HG02798 (cell line): ENCODE data around the gene DIO3.

Experiments used
- ATAC-seq: cut with Tn5 transposase; IDR thresholded peaks from one replicate; pipeline ENCODE4 v1.9.1; 2021; ENCODE audit warnings: mild to moderate bottlenecking; ENCODE audit not compliant: unreplicated experiment, poor library complexity

Gene DIO3

GRCh38 chr14:101561145-101561896, at the start of gene DIO3:
DIO3 (plus strand) TSS chr14:101561495.
- no peak for ATAC-seq

DNA sequence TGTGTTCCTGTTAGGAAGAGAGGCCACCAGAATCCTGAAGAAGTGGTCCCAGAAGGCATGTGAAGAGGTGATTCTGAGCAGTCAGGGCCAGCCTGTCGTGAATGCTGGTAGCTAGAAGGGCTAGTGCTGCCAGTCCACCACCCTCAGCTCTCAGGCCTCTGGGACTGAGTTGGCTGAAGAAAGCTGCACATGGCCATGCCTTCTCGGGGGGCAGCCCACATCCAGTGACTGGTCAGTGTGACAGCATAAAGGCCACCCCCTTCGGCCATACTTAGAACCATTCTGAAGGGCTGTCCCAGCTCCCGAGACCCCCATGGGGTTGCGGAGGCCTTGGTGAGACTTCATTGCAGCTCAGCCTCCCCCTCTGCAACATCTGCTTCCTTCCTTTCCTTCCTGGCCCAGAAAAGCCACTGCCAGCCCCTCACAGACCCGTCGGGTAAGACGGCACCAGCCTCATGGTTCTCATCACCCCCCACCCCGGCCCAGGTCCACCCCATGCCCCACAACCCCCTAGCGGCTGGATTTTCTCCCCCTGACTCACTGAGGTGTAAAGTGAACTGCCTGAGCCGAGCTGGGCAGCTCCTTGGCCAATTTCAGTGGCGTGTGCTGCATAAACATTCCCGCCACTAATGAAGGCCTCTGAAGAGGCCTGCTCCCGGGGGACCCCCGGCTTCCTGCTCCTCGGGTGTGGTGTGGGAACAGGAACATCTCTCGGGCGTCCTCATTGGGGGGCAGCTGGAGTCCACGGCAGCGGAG, 49.5 kb upstream of the DIO3 start:
- no peak for ATAC-seq

DNA sequence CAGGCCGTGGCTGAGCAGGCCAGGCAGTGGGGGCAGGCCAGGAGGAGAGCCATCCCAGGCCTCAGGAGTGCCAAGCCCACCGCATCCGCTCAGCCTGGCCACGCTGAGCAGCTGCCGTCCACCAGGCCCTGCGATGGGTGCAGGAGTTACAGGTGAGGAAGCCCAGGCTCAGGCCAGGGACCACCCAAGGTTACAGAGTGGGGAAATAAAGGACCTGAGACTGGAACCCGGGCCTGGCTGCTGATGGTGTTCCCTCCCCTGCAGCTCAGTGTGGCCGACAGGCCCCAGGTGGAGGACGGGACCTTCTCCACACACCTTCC, 49.0 kb upstream of the DIO3 start:
- ATAC-seq = no peak

- ATAC-seq = no peak
These were observed 47.2 kb upstream of the DIO3 start for GRCh38 chr14:101514136-101514535.

- ATAC-seq = no peak
These were observed 44.9 kb upstream of the DIO3 start for GRCh38 chr14:101516401-101516800.

DNA sequence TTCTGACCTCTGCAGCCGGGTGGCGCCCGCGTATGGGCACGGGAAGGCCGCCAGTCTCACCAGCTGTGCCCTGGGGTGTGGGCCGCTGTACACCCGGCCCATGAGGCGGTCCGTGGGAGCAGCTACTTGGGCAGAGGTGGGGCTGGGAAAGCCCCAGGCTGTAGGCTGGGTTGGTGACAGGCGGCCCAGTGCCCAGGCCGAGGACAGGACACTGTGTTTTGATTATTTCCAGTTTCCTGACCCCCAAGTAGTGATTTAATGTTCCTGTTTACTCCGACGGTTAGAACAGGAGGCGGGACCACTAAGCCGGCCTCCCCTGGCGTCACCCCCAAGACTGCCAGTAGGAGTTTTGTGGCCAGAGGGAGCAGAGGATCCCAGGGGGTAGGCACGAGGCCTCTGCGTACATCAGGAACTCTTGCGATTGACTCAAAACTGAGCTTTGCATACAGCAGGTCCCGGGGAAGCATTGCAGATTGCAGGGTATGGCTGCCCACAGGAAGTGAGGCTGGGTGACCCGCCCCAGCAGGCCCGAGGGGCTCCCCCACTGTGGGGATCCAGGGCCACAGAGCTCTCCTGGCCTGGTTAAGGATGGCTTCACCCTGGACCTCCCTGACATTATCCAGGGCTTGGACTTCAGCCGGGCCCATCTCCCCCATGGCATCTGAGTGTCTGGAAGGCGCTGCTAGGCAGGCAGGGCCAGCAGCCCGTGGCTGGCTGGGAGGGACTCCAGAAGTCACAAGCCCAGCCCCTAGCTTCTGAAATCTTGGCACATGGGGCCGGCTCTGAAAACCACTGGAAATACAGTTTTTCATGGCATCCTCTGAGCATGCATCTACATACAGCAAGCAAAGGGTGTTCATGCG, 42.5 kb upstream of the DIO3 start:
- ATAC-seq = no peak

- no peak for ATAC-seq
These were observed 40.4 kb upstream of the DIO3 start for GRCh38 chr14:101520621-101521472.

DNA sequence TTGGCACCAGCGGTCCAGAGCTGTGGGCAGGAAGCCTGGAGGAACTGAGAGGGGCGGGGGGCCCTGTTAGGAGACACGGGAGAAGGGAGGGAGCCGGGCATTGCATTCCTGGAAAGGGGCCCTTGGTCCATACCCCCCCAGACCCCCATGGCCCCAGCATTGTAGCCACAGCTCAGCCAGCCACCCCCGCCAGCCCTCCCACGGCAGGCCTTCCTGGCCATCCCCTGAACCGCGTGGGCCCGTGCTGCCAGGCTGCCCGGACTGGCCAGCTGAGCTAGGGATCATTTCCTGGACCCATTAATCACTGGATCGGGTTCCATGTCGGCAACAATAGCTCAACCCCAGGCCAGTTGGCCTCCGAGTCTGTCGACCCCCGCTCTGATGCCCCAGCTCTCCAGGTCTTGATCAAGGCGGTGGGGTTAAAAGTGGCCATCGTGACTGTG, 39.8 kb upstream of the DIO3 start:
- no peak for ATAC-seq

DNA sequence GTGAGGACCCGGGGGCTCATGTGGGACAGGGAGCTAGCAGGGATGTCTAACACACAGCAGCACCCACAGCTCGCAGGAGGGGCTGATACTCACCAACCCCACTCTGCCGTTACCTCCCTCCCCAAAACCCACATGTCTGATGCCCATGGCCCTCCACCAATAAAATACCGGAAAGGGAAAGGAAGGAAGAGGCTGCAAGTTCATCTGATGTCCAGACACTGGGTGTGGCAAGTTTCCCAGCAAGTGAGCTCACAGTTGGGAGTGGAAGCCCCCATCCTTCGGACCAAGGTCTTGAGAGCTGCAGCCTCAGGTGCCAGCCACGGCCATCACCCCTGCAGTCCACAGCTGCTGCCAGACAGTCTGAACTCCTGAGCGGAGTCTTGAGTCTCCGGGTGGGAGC, 39.3 kb upstream of the DIO3 start:
- ATAC-seq = no peak

DNA sequence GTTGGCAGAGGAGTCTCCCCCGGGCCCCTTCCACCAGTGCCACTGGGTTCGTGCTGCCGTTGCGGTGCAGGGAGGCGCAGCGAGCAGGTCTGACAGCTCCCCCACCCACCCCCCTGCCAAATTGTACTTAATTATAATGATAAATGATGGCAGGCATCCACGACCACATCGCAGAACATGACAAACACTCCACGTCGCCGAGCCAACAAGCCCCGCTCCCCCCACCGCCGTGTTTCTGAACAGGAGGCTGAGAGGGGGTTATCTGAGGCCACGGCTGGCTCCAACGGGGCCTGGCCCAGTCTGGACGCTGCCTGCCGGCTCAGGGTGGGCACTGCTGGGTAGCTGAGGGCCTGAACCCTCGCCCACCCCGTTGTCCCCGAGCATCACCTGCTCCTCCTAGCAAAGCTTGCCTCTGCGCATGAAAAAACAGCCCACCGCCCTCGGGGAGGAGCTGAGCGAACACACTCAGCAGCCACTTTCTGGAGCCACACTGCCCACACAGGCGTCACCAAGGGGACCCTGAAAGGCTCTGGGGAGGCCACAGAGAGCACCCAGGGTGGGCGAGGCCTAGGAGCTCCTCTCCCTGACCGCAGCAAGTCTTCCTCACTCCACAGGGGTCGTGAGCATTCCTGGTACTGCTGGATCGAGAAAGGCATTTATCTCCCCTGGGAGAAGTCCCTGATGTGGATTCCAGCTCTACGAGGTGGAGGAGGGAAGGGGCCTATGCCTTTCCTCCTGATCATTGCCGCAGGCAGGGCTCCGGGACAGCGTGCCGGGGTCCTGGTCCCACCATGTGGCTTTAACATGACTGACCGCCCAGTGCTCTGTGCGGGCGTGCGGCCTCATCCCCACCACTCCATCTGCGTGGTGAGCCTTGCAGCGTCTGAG, 35.4 kb upstream of the DIO3 start:
- ATAC-seq = no peak

GRCh38 chr14:101527987-101528386, 33.3 kb upstream of the DIO3 start:
- ATAC-seq = no peak

GRCh38 chr14:101529079-101529478, 32.2 kb upstream of the DIO3 start:
- ATAC-seq = no peak

DNA sequence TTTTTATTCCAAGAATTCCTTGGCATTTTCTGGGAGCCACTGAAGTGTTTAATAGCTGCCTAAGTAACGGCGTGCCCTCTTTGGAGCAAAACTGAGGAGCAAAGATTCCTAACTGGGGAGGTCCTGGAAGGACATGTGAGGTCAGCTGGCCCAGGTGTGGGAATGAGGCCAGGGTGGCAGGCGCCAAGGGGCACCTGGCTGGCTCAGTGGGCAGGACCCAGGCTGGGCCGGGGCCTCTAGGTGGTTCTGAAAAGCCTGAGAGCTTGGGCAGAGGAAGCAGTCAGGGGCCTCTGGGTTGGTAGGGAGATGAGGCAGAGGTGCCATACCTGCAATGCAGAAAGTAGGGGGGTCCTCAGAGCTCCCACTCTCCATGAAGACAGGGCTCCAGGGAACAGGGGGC, 27.1 kb upstream of the DIO3 start:
- no peak for ATAC-seq

DNA sequence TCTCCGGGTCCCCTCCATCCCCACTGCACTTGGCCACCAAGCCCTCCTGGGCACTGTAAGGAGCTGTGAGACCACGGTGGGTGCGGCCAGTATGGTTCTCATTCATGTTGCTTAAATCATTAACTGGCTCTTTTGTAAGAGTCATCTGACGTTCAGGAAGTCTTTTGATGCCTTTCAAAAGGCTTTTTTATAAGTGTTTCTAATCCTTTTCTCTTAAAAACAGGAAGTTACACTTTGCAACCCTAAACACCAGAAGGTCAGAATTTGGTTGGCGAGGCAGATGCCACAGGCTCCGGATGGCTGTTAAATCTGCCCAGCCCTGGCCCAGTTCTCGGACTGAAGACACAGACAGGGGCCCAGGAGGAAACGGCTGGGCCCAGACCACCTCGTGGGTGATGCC, 26.1 kb upstream of the DIO3 start:
- ATAC-seq = no peak

DNA sequence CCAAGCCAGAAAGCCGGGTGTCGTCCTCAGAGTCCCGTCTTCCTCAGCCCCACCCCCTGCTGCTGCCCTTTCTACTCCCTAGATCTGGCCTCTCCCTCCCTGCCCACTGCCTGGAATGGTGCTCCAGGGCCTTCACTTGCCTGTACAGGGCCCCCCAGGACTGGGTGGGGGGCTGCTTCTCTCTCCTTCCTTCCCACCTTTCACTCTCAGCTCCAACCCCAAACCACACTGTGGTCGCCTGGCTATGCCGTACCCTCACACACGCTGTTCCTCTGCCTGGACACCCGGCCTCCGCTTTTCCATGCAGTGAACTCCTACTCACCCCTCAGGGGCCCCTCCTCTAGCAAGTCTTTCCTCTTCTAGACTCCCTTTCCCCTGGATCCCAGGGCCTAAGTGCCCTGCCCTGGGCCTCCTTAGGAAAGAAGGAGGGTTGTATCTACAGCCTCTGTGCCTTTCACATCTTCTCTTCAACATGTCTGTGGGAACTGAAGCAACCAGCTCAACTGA, 25.5 kb upstream of the DIO3 start:
- ATAC-seq = no peak

DNA sequence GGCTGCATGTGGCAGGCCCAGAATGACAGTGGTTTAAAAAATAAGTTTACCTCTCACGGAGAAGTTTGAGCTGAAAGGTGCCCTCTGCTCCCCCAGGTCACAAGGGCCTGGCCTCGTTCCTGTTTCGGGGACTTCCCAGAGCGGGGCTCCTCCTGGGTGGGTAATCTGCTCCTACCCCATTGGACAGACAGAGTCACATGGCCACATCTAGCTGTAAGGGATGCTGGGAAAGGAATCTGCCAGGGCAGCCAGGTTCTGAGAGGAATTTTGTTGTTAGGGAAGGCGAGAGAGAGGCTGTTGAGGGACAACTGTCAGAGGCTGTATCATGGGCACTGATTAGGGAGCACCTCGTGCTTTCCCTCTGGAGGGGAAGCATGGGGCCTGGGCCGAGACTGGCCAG, 24.0 kb upstream of the DIO3 start:
- no peak for ATAC-seq

DNA sequence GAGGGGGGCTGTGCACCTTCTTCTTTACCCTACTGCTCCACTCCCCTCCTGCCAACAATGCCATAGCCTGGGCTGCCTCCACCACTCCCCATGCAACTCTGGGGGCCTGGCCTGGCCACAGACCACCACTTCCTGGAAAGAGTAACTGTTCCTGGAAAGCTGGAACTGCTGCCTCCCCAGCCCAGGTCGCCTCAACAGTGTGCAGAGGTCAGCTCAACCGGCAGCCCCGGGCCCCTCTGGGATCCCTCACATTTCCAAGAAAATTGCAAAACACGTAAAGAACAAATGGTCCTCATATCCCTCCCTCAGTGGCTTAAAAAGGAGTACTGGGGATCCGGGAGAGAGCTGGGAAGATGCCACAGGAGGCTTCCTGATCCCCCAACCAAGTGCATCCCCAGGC, 22.4 kb upstream of the DIO3 start:
- no peak for ATAC-seq

DNA sequence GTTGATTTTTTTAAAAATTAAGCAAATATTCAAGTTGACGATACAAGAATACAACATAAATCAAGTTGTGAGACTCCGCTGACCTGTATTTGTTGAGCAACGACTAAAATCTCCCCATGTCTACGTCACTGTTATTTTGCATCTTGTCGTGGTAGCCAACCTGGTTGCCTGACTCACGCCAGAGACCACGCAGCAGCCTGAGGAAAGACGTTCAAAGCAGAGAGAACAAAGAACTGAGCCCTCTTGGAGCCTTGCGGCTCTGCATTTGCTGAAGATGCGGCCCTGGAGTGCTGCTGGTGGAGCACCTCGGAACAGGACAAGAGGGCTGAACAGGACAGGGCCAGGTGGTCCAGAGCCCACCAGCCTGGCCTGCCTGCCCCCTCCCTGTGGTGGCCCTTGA, 21.4 kb upstream of the DIO3 start:
- ATAC-seq = no peak
